Inflammatory macrophage treated with lipopolysaccharide for 4 hours (primary cell): Measurements from ENCODE around the gene RTF1.

Experiments
- DNase-seq: peaks from one replicate; pipeline ENCODE4 v3.0.0-alpha.2; 2020

RTF1 gene

DNA sequence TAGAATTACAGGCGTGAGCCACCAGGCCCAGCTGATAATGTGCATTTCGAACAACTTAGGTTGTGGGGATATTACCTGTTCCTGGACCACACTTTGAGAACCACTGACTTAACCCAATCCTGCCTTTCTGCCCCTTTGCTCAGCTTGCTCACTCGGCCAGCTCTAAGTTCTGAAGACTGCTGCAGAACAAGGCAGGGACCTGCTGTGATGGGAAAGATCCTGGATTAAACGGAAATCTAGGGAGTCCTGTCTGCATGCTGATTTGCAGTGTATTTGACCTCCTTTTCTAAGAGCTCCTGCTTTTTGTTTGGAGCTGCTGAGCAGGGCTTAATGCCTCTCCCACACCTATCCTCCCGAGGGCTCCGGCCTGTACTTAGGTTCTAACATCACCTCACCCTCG, 93.8 kb downstream of the RTF1 start:
- DNase-seq, result no peak

DNA sequence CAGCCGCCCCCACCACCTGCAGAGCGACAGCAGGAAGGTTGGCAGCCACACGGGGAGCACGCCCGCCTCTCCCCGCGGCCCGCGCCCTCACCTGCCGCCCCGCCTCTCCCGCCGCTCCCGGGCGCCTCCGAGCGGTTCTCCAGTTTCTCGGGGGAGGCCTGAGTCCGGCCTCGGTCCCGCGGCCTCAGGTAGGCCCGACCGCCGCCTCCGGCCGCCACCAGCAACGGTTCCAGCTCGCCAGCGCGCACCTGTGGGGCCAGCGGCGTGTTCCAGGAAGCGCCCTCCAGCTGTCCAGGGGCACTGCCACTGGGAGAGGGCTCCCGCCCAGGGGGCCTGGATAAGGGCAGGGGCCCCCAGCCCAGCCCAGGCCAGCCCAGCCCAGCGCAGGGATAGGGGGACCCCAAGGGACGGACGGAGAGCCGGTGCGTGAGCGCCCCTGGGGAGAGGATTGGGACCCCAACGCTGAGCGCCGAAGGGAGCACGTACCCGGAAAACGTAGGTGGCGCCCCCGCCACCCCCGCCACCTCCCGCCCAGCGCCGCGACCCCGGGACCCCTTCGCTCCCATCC, 94.5 kb downstream of the RTF1 start:
- no peak for DNase-seq

DNA sequence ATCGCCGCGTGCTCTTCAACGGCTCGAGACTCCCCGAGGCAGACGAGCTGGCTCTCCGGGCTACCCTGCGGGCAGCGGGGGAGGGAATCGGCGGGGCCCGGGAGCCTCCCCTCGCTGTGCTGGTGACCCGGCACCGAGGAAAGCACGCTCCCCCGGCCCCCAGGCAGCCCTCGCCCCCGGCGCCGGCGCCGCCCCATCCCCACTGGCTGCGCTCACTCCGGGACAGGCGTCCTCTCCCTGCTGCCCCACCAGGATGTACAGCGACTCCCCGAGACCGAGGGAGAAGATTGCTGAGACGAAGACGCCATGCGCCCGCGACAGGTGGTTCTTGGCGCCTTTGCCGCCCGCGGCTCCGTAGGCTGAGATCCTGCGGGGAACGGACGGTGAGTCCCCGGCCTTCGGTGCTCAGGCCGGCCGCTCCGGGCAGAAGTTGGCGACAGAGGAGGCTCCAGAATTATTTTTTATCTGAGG, 95.0 kb downstream of the RTF1 start:
- DNase-seq, result no peak

DNA sequence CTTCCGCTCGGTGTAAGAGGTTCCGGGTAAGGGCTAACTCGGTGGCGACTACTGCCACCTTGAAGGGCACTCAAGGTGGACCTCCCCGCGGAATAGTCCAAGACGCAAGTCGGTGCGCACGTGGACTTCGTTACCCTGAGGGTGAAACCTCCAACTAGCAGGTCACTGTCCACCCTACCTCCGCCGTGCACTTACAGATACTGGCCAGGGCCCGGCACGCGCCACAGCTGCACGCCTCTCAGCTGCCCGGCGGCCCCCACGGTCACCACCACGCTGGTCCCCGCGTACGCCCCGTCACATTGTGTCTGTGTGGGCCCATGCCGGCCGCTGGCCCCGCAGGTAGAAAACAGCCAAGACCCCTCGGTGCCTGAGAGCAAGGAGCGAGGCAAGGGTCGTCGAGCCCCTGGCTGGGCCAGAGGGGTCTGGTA, 95.6 kb downstream of the RTF1 start:
- no peak for DNase-seq

DNA sequence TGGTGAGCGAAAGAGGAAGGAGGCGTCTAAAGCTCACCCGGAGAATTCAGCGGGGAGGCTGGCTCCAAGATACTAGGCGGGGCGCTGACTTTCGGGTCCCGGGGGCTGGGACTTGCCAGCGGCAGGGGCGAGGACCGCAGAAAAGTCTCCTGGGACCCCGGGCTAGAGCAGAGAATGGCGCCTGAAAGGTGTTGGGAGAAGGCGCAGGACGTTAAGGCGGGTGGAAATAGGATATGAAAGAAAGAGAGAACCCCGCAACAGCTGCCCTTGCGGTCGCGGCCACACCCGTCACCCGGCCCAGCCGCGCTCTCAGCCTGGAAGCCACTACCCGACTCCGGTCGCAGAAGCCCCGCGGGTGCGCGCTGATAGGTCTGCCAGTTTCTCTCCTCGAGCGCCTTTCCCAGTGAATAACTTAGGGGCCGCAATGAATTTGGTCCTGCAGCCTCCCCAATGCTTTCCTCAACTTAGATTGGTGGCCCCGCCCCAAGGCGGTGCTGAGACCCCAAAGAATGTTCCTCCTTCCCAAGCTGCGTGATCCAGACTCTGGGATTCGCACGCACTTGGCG, 96.1 kb downstream of the RTF1 start:
- no peak for DNase-seq

DNA sequence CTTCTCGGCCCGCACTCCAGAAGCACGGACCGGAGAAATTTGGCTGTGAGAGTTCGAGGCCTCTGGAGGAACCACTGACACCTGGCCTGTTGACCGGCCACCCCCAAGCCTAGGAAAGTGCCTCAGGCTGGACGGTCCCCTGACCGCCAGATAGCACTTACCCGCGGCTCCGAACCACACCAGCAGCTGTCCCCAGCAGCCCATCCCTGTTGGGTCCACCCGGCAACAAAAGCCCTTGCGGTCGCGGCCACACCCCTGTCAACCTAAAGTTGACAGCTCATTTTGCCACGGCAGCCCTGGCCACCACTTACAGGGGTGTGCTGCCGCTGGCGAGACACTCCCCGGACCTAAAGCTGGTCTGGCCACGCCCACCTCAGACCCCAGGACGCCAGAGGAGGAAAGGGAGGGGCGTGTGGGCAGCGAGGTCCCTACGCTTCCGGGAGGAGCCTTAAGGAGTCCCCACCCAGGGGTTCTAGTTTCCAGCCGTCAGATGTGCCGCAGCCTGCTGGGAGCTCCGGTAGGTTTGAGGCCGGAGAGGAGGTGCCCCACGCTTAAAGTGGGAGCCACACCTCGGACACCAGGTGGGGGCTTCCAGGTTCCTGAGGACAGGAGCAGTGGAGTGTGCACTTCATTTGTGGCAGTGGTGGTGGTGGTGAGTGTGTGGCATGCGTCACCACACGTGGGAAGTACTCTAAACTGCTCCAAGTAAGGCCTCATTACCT, 96.8 kb downstream of the RTF1 start, which contains the start of gene LTK:
Gene LTK (minus strand): TSS at position 322 of the 722 bp plus-strand sequence. CDS start 118 bp downstream, at position 204.
- DNase-seq, result no peak

DNA sequence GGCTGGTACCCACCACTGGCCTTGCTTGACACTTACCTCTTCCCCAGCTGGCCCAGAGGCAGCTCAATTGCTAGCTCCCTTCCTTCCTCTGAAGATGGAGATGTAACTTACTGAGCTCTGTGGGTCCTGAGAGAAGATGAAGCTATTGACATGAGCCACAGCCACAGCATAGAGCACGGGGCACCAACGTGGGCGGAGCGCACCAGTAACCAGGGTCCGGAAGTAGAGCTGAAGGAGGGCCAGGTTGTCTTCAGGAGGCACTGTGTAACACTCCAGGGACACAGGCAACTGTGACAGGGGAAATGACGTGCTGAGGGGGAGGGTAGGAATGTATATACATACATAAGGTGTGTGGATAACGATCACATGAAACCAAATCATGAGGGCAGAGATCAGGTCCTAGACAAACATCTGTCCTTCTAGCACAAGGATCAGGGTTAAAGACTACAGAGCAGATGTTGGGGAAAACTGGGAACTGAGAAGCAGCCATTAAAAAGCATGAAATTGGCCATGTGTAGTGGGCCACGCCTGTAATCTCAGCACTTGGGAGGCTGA, 101.1 kb downstream of the RTF1 start:
- no peak for DNase-seq

DNA sequence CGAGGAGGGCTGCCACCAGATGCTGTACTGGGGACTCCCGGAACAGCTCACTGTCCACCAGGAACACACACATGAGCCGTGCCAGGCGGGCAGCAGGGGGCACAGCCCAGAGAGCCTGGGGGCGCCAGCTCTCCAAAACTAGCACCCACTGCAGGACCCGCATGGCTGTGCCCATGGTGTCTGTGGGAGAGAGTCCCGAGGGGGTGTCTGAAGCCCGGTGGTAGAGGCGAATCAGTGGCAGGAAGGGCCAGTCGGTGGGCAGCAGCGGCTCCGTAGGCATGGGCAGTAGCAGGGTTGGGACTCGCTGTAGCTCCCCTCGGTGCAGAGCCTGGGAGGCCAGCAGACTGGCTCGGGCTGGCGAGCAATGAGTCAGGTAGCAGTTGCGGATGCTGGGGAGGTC, 103.7 kb downstream of the RTF1 start:
- no peak for DNase-seq

DNA sequence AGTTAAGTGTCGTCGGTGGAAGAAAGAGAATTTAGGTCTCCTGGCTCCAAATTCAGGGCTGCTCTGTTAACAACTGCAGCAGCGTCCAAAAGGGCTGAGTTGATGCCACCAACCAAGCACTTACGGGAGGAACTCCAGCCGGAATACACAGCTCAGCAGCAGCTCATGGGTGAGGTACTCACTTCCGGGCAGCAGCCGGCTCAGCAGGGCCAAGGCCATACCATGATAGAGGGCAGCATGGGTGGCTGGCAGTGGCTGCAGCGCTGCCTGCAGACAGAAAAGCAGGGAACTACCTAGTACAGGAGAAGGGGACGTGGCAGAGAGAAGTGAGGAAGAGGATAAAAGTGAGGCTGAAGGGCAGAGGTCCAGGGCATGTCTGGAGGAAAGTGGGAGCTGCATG, 104.7 kb downstream of the RTF1 start:
- DNase-seq, result no peak

DNA sequence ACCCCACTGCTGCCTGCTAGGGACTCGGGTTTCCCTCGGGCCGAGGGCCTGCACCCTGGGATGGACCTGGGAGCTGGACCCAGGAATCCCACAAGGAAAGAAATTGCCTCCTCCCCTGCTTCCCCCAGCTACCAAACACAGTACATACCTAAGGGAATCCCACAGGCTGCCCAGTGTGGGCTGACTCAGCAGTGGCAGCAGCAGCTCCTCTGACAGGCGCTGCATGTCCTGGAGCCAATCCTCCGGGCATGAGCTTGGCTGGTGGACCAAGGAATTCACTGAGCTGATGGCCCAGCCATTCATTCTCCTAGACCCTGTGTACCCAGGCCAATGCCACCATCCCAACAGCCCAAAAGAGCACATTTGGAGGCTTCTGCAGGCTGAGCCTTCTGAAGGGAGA, 106.2 kb downstream of the RTF1 start:
- DNase-seq, result no peak

DNA sequence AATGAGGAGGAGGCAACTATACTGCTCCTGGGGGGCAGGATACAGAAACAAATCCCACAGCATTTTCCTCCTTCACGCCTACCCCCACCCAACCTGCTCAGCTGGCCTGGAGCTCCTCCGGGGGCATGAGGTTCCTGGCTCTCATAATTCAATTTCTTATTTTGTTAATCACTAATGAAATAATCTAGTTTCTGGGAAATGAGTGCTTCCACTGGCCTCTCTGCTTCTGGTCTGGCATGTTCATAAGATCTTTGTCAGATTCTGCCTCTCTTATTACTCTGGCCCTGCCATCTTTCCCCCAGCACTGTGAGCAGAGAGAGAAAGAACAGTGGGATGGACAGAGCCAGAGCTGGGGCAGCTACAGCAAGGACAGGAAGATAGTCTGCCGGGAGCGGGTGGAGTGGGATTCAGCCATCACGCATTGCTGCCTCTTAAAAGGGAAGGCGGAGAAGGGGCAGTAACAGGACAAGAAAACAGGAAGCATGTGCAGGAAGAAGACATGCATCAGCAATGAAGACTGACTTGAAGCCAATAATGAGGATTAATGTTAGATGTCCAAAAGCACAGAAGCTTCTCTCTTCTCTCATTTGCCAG, 113.6 kb downstream of the RTF1 start:
- no peak for DNase-seq
